Astrocyte (in vitro differentiated cells and primary cell): ENCODE measurements around the gene MKLN1. TPM values are rescaled to one million over a fixed set of nuclear protein-coding genes. Genes with fewer than 3 reads are reported as not detected.

Experiments used
- DNase-seq: peaks from one replicate; pipeline ENCODE4 v3.0.0-alpha.2; 2010; ENCODE audit warnings: low read depth
- FAIRE-seq: peaks from 2 replicates; lab custom pipeline; 2011; peaks lifted over from hg19 to GRCh38; lab: Jason Lieb, UNC
- H2AFZ ChIP-seq: 2 replicates; pipeline ENCODE4 v1.6.0; 2012; ENCODE audit warnings: low read depth, low read length, inconsistent platforms
- H3K27ac ChIP-seq: 2 replicates; pipeline ENCODE4 v1.5.1; 2011; ENCODE audit warnings: low read depth, low read length, inconsistent platforms
- H3K27me3 ChIP-seq: 2 replicates; pipeline ENCODE4 v1.6.0; 2011; ENCODE audit warnings: low read length, inconsistent platforms; ENCODE audit not compliant: insufficient read depth
- H3K36me3 ChIP-seq: 2 replicates; pipeline ENCODE4 v1.5.1; 2011; ENCODE audit warnings: low read length, inconsistent platforms; ENCODE audit not compliant: insufficient read depth
- H3K4me1 ChIP-seq: 2 replicates; pipeline ENCODE4 v1.5.1; 2011; ENCODE audit warnings: low read length, inconsistent platforms; ENCODE audit not compliant: insufficient read depth
- H3K4me2 ChIP-seq: 2 replicates; pipeline ENCODE4 v1.6.0; 2012; ENCODE audit warnings: low read length, inconsistent platforms
- H3K4me3 ChIP-seq: 2 replicates; pipeline ENCODE4 v1.5.1; 2011; ENCODE audit warnings: low read depth, mild to moderate bottlenecking, low read length, inconsistent platforms; ENCODE audit not compliant: insufficient read depth
- H3K79me2 ChIP-seq: 2 replicates; pipeline ENCODE4 v1.6.0; 2012; ENCODE audit warnings: mild to moderate bottlenecking, low read length, inconsistent platforms; ENCODE audit not compliant: insufficient read depth
- H3K9ac ChIP-seq: 2 replicates; pipeline ENCODE4 v1.6.0; 2012; ENCODE audit warnings: mild to moderate bottlenecking, low read length, inconsistent platforms
- H3K9me3 ChIP-seq: 2 replicates; pipeline ENCODE4 v1.5.1; 2012; ENCODE audit warnings: low read depth, mild to moderate bottlenecking, low read length, inconsistent platforms; ENCODE audit not compliant: insufficient read depth
- H4K20me1 ChIP-seq: 2 replicates; pipeline ENCODE4 v1.6.0; 2012; ENCODE audit warnings: low read length, inconsistent platforms; ENCODE audit not compliant: insufficient read depth
- H3K27ac Mint-ChIP-seq: one replicate; pipeline ENCODE4 v1.8.0; 2021; ENCODE audit warnings: mild to moderate bottlenecking, mixed read lengths; ENCODE audit not compliant: unreplicated experiment
- H3K27me3 Mint-ChIP-seq: one replicate; pipeline ENCODE4 v1.8.0; 2021; ENCODE audit warnings: low read depth, mixed read lengths; ENCODE audit not compliant: unreplicated experiment
- H3K36me3 Mint-ChIP-seq: one replicate; pipeline ENCODE4 v1.8.0; 2021; ENCODE audit warnings: low read depth, mixed read lengths; ENCODE audit not compliant: unreplicated experiment
- H3K4me1 Mint-ChIP-seq: one replicate; pipeline ENCODE4 v1.8.0; 2021; ENCODE audit warnings: low read depth, mixed read lengths; ENCODE audit not compliant: unreplicated experiment
- H3K4me3 Mint-ChIP-seq: one replicate; pipeline ENCODE4 v1.8.0; 2021; ENCODE audit warnings: mild to moderate bottlenecking, moderate library complexity, mixed read lengths; ENCODE audit not compliant: unreplicated experiment
- H3K9me3 Mint-ChIP-seq: one replicate; pipeline ENCODE4 v1.8.0; 2021; ENCODE audit warnings: mild to moderate bottlenecking, mixed read lengths; ENCODE audit not compliant: unreplicated experiment
- EZH2 ChIP-seq: IDR thresholded peaks from 2 replicates; pipeline ENCODE4 v1.6.1; 2012; ENCODE audit warnings: mild to moderate bottlenecking, low read length, inconsistent platforms; ENCODE audit not compliant: insufficient read depth
- total RNA-seq: library from RNA; stranded (reverse); gene quantifications from 2 replicates; pipeline ENCODE4 v1.2.1, GENCODE V29; 2021
- TF ChIP-seq, protein P1 (sequence below): IDR thresholded peaks from 2 replicates; pipeline ENCODE4 v1.5.1; 2011; ENCODE audit warnings: low read depth, mild to moderate bottlenecking, inconsistent platforms, low read length, moderate library complexity; ENCODE audit not compliant: insufficient read depth

Gene MKLN1
- total RNA-seq, 1 donor from 2014 or later, result 48.0 TPM

DNA sequence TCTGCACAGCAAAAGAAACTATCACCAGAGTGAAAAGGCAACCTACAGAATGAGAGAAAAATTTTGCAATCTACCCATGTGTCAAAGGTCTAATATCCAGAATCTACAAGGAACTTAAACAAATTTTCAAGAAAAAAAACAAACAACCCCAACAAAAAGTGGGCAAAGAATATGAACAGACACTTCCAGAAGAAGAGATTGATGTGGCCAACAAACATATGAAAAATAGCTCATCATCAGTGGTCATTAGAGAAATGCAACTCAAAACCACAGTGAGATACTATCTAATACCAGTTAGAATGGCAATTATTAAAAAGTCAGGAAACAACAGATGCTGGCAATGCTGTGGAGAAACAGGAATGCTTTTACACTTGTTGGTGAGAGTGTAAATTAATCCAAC is 7.1 kb upstream of the MKLN1 start:
- H4K20me1 ChIP-seq, result no peaks in the 10 kb centered on the region
- no peak overlapping the region for H3K4me3 Mint-ChIP-seq
- peaks cover 19% of the 10 kb centered on the region for H3K36me3 Mint-ChIP-seq
- peaks cover 18% of the 10 kb centered on the region for H3K9me3 Mint-ChIP-seq
- H3K27me3 ChIP-seq, result no peaks in the 10 kb centered on the region
- H3K36me3 ChIP-seq, result no peaks in the 10 kb centered on the region
- DNase-seq (no peak), FAIRE-seq (no peak)
- H3K4me3 ChIP-seq, result no peak overlapping the region
- peaks cover 3% of the 10 kb centered on the region for H3K27me3 Mint-ChIP-seq
- H3K4me2 ChIP-seq, result no peak overlapping the region
- TF ChIP-seq, protein P1, sequence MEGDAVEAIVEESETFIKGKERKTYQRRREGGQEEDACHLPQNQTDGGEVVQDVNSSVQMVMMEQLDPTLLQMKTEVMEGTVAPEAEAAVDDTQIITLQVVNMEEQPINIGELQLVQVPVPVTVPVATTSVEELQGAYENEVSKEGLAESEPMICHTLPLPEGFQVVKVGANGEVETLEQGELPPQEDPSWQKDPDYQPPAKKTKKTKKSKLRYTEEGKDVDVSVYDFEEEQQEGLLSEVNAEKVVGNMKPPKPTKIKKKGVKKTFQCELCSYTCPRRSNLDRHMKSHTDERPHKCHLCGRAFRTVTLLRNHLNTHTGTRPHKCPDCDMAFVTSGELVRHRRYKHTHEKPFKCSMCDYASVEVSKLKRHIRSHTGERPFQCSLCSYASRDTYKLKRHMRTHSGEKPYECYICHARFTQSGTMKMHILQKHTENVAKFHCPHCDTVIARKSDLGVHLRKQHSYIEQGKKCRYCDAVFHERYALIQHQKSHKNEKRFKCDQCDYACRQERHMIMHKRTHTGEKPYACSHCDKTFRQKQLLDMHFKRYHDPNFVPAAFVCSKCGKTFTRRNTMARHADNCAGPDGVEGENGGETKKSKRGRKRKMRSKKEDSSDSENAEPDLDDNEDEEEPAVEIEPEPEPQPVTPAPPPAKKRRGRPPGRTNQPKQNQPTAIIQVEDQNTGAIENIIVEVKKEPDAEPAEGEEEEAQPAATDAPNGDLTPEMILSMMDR, result no peak
- no peak for TF ChIP-seq EZH2
- H2AFZ ChIP-seq, result no peak overlapping the region
- H3K4me1 Mint-ChIP-seq, result peaks cover 5% of the 10 kb centered on the region
- H3K9me3 ChIP-seq, result no peaks in the 10 kb centered on the region
- H3K27ac ChIP-seq, result no peak overlapping the region
- no peaks in the 10 kb centered on the region for H3K79me2 ChIP-seq
- no peak overlapping the region for H3K27ac Mint-ChIP-seq
- H3K9ac ChIP-seq, result no peak overlapping the region
- no peaks in the 10 kb centered on the region for H3K4me1 ChIP-seq

DNA sequence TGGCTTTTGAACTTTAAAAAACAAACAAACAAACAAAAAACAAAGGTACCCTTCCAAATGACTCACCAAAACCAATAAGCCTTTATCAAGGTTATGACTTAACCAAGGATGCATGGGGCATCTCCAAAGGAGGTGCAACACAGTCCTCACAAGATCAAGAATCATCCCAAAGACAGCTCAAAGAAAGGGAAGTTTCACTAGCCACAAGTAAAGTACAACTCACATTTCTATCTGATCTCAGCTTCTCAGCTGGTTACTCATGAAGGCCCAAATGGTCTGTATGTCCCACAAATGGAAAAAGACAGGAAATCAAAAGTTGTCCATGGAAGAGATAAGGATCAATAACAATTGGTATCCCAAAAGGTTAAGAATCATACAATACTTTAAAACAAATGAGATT is 6.0 kb upstream of the MKLN1 start:
- Histone ChIP-seq H3K27me3 (no peaks in the 10 kb centered on the region), H4K20me1 (no peaks in the 10 kb centered on the region), H3K9ac (no peak overlapping the region), H2AFZ (no peak overlapping the region), H3K4me1 (no peaks in the 10 kb centered on the region), H3K36me3 (no peaks in the 10 kb centered on the region), H3K27ac (no peak overlapping the region), H3K79me2 (no peaks in the 10 kb centered on the region), H3K4me3 (no peak overlapping the region), H3K9me3 (no peaks in the 10 kb centered on the region), H3K4me2 (no peak overlapping the region)
- no peak overlapping the region for H3K27ac Mint-ChIP-seq
- peaks cover 11% of the 10 kb centered on the region for H3K4me1 Mint-ChIP-seq
- no peak overlapping the region for H3K4me3 Mint-ChIP-seq
- H3K9me3 Mint-ChIP-seq, result peaks cover 15% of the 10 kb centered on the region
- peaks cover 15% of the 10 kb centered on the region for H3K36me3 Mint-ChIP-seq
- no peaks in the 10 kb centered on the region for H3K27me3 Mint-ChIP-seq
- TF ChIP-seq, protein P1, result no peak
- no peak for DNase-seq
- FAIRE-seq, result no peak

DNA sequence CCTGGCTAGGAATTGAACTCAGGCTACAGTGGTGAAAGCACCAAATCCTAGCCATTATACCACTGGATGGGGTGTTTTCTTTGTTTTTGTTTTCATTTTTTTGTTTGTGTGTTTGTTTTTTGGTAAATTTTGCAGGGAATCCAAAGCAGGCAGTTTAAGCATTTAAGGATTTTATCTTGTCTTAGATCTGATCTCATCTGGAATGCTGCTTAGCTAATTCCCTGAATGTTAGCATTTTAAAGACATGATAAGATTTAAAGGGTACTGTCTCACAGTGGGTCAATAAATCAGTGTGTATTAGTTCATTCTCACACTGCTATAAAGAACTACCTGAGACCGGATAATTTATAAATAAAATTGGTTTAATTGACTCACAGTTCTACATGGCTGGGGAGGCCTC is 5.6 kb upstream of the MKLN1 start:
- Histone ChIP-seq H3K4me1 (peaks cover 3% of the 10 kb centered on the region), H3K9me3 (no peaks in the 10 kb centered on the region), H3K4me3 (no peak overlapping the region), H3K9ac (no peak overlapping the region), H2AFZ (no peak overlapping the region), H3K27ac (no peak overlapping the region), H3K4me2 (no peak overlapping the region), H3K36me3 (no peaks in the 10 kb centered on the region), H4K20me1 (no peaks in the 10 kb centered on the region), H3K79me2 (no peaks in the 10 kb centered on the region), H3K27me3 (no peaks in the 10 kb centered on the region)
- no peak for TF ChIP-seq EZH2
- TF ChIP-seq, protein P1, result no peak
- Mint-ChIP-seq H3K9me3 (peaks cover 11% of the 10 kb centered on the region), H3K27me3 (no peaks in the 10 kb centered on the region), H3K4me3 (no peak overlapping the region), H3K36me3 (peaks cover 11% of the 10 kb centered on the region), H3K4me1 (peaks cover 14% of the 10 kb centered on the region), H3K27ac (no peak overlapping the region)
- DNase-seq, result no peak
- no peak for FAIRE-seq
